IPS-18a (cell line): ENCODE results near the gene C1orf174.

ENCODE experiments used
- H3K27ac ChIP-seq: one replicate; pipeline ENCODE4 v1.5.1; 2013; ENCODE audit warnings: low read length
- H3K27me3 ChIP-seq: one replicate; pipeline ENCODE4 v1.6.1; 2013; ENCODE audit warnings: mild to moderate bottlenecking, low read length; ENCODE audit not compliant: control insufficient read depth, insufficient read depth
- H3K36me3 ChIP-seq: one replicate; pipeline ENCODE4 v1.6.1; 2013; ENCODE audit warnings: low read depth, low read length; ENCODE audit not compliant: control insufficient read depth
- H3K4me1 ChIP-seq: one replicate; pipeline ENCODE4 v1.6.1; 2013; ENCODE audit warnings: low read depth, low read length; ENCODE audit not compliant: control insufficient read depth
- H3K4me3 ChIP-seq: one replicate; pipeline ENCODE4 v1.5.1; 2013; ENCODE audit warnings: low read length
- H3K9ac ChIP-seq: one replicate; pipeline ENCODE4 v1.6.1; 2013; ENCODE audit warnings: mild to moderate bottlenecking, low read length, moderate library complexity
- H3K9me3 ChIP-seq: one replicate; pipeline ENCODE4 v1.6.1; 2013; ENCODE audit warnings: low read depth, low read length; ENCODE audit not compliant: control insufficient read depth

Gene C1orf174

GRCh38 chr1:3898475-3898735, 1.7 kb downstream of the C1orf174 start:
- no peaks in the 10 kb centered on the region for H3K27me3 ChIP-seq
- no peaks in the 10 kb centered on the region for H3K4me1 ChIP-seq
- no peaks in the 10 kb centered on the region for H3K36me3 ChIP-seq
- no peaks in the 10 kb centered on the region for H3K9me3 ChIP-seq
- no peak overlapping the region for H3K27ac ChIP-seq
- peak overlapping the region; percentile 92 for H3K4me3 ChIP-seq
- no peak overlapping the region for H3K9ac ChIP-seq

DNA sequence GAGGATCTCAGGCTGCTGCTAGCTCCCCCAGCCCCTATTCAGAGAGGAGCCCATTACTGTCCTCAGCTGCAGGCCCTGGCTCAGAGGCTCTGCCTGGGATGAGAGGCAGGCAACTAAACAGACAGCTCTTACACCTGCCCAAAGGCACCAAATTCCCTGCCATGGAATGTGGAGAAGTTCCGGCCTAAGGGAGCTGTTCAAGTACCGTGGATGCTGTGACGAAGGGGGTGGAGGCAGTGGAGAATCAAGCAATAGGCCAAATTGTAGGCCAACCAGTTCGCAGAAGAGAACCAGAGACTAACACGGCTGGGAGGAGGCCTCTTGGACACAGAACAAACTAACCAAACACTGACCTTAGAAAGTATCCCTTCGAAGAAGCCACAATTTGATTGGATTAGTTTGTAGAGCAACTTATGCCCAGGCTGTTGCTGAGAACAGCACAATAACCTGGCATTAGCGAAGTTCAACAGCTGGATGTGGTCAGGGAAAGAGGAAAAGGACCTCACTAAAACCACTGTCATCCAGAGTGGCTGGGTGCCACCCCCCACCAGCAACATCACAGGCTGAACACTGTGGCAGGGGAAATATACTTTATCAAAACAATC, 3.6 kb downstream of the C1orf174 start:
- Histone ChIP-seq H3K36me3 (no peaks in the 10 kb centered on the region), H3K4me3 (no peak overlapping the region), H3K27ac (no peak overlapping the region), H3K9me3 (no peaks in the 10 kb centered on the region), H3K9ac (no peak overlapping the region), H3K27me3 (no peaks in the 10 kb centered on the region), H3K4me1 (no peaks in the 10 kb centered on the region)

- Histone ChIP-seq H3K4me1 (no peaks in the 10 kb centered on the region), H3K9me3 (no peaks in the 10 kb centered on the region), H3K36me3 (peaks cover under 1% of the 10 kb centered on the region), H3K27ac (no peak overlapping the region), H3K9ac (no peak overlapping the region), H3K4me3 (no peak overlapping the region), H3K27me3 (no peaks in the 10 kb centered on the region)
Measured at GRCh38 chr1:3895951-3896325, 4.1 kb downstream of the C1orf174 start.

- Histone ChIP-seq H3K27me3 (no peaks in the 10 kb centered on the region), H3K27ac (no peak overlapping the region), H3K4me3 (no peak overlapping the region), H3K4me1 (no peaks in the 10 kb centered on the region), H3K36me3 (peaks cover 6% of the 10 kb centered on the region), H3K9ac (no peak overlapping the region), H3K9me3 (no peaks in the 10 kb centered on the region)
Measured at GRCh38 chr1:3895279-3895950, 4.7 kb downstream of the C1orf174 start.

GRCh38 chr1:3894626-3895278, 5.3 kb downstream of the C1orf174 start:
- Histone ChIP-seq H3K4me3 (no peak overlapping the region), H3K27me3 (no peaks in the 10 kb centered on the region), H3K27ac (no peak overlapping the region), H3K9me3 (no peaks in the 10 kb centered on the region), H3K4me1 (no peaks in the 10 kb centered on the region), H3K36me3 (peaks cover 13% of the 10 kb centered on the region), H3K9ac (no peak overlapping the region)

DNA sequence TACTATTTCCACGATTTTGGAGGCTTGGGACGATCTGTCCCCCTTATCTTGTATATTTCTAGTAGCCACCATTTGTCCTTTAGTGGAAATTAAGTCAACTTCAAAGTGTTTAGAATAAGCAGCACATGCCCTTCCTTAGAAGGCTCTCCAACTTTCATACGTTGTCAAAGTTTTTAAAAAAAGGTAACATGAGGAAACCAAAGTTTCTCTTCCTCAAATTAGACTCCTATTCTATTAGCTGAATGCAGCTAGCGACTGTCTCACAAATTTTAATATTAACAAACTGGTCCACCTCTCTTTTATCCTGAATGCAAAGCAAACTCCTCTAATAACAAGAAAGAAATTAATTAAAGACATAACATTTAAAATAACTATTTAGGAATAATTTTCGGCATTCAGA, 6.9 kb downstream of the C1orf174 start:
- H3K36me3 ChIP-seq, result peaks cover 15% of the 10 kb centered on the region
- H3K9ac ChIP-seq, result no peak overlapping the region
- H3K27ac ChIP-seq, result no peak overlapping the region
- no peak overlapping the region for H3K4me3 ChIP-seq
- no peaks in the 10 kb centered on the region for H3K27me3 ChIP-seq
- no peaks in the 10 kb centered on the region for H3K9me3 ChIP-seq
- no peaks in the 10 kb centered on the region for H3K4me1 ChIP-seq

DNA sequence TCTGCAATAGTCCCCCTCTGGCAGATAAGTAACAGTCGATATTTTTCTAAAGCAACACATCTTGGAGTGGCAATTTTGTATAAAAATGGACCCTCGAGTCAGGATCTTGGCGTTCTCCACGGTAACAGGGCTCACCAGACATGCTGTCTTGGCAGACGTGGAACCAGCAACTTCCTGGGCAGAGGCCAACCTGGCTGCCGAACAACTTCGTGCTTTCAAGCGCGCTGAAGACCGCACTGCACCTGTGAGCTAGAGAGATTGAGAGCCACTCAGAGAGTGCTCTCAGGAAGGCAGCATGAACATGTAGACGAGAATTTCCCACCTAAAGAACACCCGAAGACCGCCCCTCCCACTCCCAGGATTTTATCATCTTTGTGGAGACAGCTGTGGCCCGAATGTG, 7.3 kb downstream of the C1orf174 start:
- Histone ChIP-seq H3K36me3 (peaks cover 15% of the 10 kb centered on the region), H3K27ac (no peak overlapping the region), H3K9me3 (no peaks in the 10 kb centered on the region), H3K9ac (no peak overlapping the region), H3K4me1 (no peaks in the 10 kb centered on the region), H3K27me3 (no peaks in the 10 kb centered on the region), H3K4me3 (no peak overlapping the region)

- Histone ChIP-seq H3K9me3 (no peaks in the 10 kb centered on the region), H3K4me1 (no peaks in the 10 kb centered on the region), H3K9ac (no peak overlapping the region), H3K27me3 (no peaks in the 10 kb centered on the region), H3K4me3 (no peak overlapping the region), H3K36me3 (peaks cover 15% of the 10 kb centered on the region), H3K27ac (no peak overlapping the region)
Measured at GRCh38 chr1:3891329-3891865, 8.7 kb downstream of the C1orf174 start.

DNA sequence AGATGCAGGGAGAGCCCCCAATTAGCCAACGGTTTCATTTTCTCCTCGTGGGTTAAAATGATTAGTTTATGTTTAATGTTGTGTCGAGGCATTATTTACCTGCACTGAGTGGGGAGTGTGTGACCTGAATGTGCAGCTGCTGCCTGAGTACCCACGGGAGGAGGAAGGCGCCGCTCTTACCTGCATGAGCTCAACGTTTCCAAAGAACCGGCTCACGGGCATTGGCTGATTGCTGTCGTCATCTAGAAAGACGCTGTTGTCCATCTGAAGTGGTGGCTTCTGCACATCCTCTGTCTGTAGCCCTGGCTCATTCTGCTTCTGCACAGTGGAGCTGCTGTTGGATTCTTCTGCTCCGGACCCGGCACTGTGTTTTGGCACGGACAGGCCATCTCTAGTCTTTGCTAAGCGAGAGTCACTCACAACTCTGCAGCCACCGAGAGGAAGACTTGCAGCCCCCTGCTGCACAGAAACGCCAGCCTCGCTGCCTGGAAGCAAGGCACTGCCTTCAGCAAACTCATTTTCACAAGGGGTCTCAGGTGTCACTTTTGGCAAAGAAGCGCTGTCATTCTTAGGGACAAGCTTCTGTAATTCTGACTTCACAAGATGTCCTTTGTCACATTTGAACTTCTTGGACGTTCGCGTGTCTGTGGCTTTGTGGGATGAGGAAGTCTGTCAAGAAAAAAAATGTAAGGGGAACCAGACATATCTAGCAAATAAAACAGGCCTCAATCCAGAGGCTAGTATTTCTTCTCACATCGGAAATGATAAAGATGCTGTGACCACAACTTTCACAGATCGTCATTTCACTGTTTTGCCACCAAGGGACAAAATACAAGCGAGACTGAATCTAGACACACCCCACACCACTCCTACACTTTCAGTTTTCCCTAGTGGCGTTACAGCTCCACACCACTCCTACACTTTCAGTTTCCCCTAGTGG, 9.4 kb downstream of the C1orf174 start:
- no peaks in the 10 kb centered on the region for H3K4me1 ChIP-seq
- H3K9me3 ChIP-seq, result no peaks in the 10 kb centered on the region
- H3K36me3 ChIP-seq, result peaks cover 15% of the 10 kb centered on the region
- H3K27me3 ChIP-seq, result no peaks in the 10 kb centered on the region
- H3K4me3 ChIP-seq, result no peak overlapping the region
- no peak overlapping the region for H3K27ac ChIP-seq
- no peak overlapping the region for H3K9ac ChIP-seq

DNA sequence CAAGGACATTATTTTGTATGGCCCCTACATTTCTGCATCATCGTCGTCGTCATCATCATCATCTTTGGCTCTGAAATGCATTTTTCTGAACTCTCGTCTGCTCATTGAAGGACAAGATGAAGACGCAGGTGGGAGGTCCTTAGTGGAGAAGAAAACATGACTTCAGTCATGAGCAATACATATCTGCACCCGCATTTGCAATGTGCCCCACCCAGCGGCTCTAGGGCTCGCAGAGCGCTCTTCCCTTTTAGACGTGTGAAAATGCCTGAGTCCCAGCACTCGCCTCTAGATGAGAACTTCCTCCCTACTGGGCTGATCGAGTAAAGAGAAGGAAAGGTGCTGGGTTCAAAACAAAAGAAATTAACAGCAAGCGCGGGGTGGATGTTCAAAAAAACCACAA, 10.1 kb downstream of the C1orf174 start:
- Histone ChIP-seq H3K4me3 (no peak overlapping the region), H3K27ac (no peak overlapping the region), H3K36me3 (peaks cover 15% of the 10 kb centered on the region), H3K9ac (no peak overlapping the region), H3K4me1 (no peaks in the 10 kb centered on the region), H3K9me3 (no peaks in the 10 kb centered on the region), H3K27me3 (no peaks in the 10 kb centered on the region)

- no peak overlapping the region for H3K4me3 ChIP-seq
- H3K4me1 ChIP-seq, result no peaks in the 10 kb centered on the region
- no peak overlapping the region for H3K9ac ChIP-seq
- no peak overlapping the region for H3K27ac ChIP-seq
- no peaks in the 10 kb centered on the region for H3K9me3 ChIP-seq
- no peaks in the 10 kb centered on the region for H3K27me3 ChIP-seq
- peaks cover 15% of the 10 kb centered on the region for H3K36me3 ChIP-seq
Measured at GRCh38 chr1:3888301-3888700, 11.8 kb downstream of the C1orf174 start.
